K562 (cell line): ENCODE data around the gene TBC1D12. TPM values are rescaled to one million over a fixed set of nuclear protein-coding genes. Genes with fewer than 3 reads are reported as not detected.

Experiments
- ATAC-seq: fragments of 200-7000 bp; cut with Tn5 transposase; 3 replicates; pipeline ENCODE4 v1.9.1; 2020; ENCODE audit warnings: moderate library complexity
- BruUV-seq: library from RNA; stranded (reverse); fragments of 400-500 nt; replicated peaks from 2 replicates; lab custom pipeline; 2021; lab: Mats Ljungman, UMichigan
- CTCF ChIA-PET: fragments of 300-600 bp; formaldehyde crosslinking; extraction: SDS; loops from one replicate; lab custom pipeline; 2021; ENCODE audit warnings: low intra/inter-chr PET ratio; lab: Yijun Ruan, JAX
- POLR2A ChIA-PET: fragments of 300-600, 350-650 bp; sonication (Branson Sonifier 250); formaldehyde crosslinking; extraction: SDS; loops from one replicate; lab custom pipeline; 2021; ENCODE audit warnings: antibody characterized with exemption, inconsistent platforms; lab: Yijun Ruan, JAX
- DNase-seq, 4 experiments: peaks; one replicate each; pipeline versions ENCODE4 v3.0.0 to v3.0.0-alpha.2; 2011 to 2018; ENCODE audit warnings: low spot score in 3 of 4, mixed read lengths in 3 of 4; ENCODE audit errors: extremely low read depth in 1 of 4
- FAIRE-seq: peaks from 2 replicates; lab custom pipeline; 2011; peaks lifted over from hg19 to GRCh38; lab: Jason Lieb, UNC
- H2AFZ ChIP-seq: 2 replicates; pipeline ENCODE4 v1.6.0; 2011; ENCODE audit warnings: low read depth, low read length, control low read depth, inconsistent platforms
- H3K27ac ChIP-seq: fragments of 200-600 bp; 3 replicates; pipeline ENCODE4 v1.8.0; 2011; ENCODE audit warnings: low read depth, mild to moderate bottlenecking, control low read depth, inconsistent platforms, low read length, moderate library complexity, mixed read lengths; ENCODE audit errors: extremely low read depth
- H3K27me3 ChIP-seq, 2 experiments: fragments of 300-600 bp in 1 of 2; 2 replicates in 1 of 2; 3 replicates in 1 of 2; pipeline versions ENCODE4 v1.6.0 to v1.8.0; 2011; ENCODE audit warnings: inconsistent platforms in 2 of 2, low read length in 2 of 2, mild to moderate bottlenecking in 1 of 2, mixed read lengths in 1 of 2, moderate library complexity in 1 of 2; ENCODE audit not compliant: control insufficient read depth in 2 of 2, insufficient read depth in 2 of 2
- H3K36me3 ChIP-seq: fragments of 300-600 bp; 3 replicates; pipeline ENCODE4 v1.8.0; 2011; ENCODE audit warnings: mild to moderate bottlenecking, low read length, inconsistent platforms; ENCODE audit not compliant: control insufficient read depth, insufficient read depth
- H3K4me1 ChIP-seq, 2 experiments: fragments of 200-600 bp in 1 of 2; replicated peaks in 1 of 2; 2 replicates in 1 of 2; 3 replicates in 1 of 2; pipeline versions ENCODE4 v1.5.1 to v1.8.0; 2011; ENCODE audit warnings: inconsistent platforms in 2 of 2, low read length in 2 of 2, mild to moderate bottlenecking in 1 of 2, mixed read lengths in 1 of 2, moderate library complexity in 1 of 2; ENCODE audit not compliant: control insufficient read depth in 2 of 2, insufficient read depth in 2 of 2
- H3K4me2 ChIP-seq: 2 replicates; pipeline ENCODE4 v1.6.1; 2011; ENCODE audit warnings: low read length, control low read depth, inconsistent platforms, mixed read lengths; ENCODE audit not compliant: insufficient read depth
- H3K4me3 ChIP-seq: fragments of 200-600 bp; sonication (generic), shearing (Covaris generic); 2 replicates; pipeline ENCODE4 v1.5.1; 2016; ENCODE audit warnings: control low read depth, inconsistent platforms
- H3K79me2 ChIP-seq: fragments of 200-600 bp; 3 replicates; pipeline ENCODE4 v1.8.0; 2011; ENCODE audit warnings: low read length, inconsistent platforms; ENCODE audit not compliant: control insufficient read depth, insufficient read depth
- H3K9ac ChIP-seq, 2 experiments: 2 replicates each; pipeline versions ENCODE4 v1.6.0 to v1.6.1; 2011; ENCODE audit warnings: low read depth in 2 of 2, low read length in 2 of 2, control low read depth in 1 of 2, inconsistent platforms in 1 of 2, mild to moderate bottlenecking in 1 of 2, mixed read lengths in 1 of 2; ENCODE audit not compliant: insufficient read depth in 1 of 2
- H3K9me1 ChIP-seq: one replicate; pipeline ENCODE4 v1.6.0; 2011; ENCODE audit warnings: inconsistent platforms, mild to moderate bottlenecking, low read length, moderate library complexity; ENCODE audit not compliant: control insufficient read depth, insufficient read depth
- H3K9me3 ChIP-seq: replicated peaks from 2 replicates; pipeline ENCODE4 v1.5.1; 2011; ENCODE audit warnings: low read depth, low read length, inconsistent platforms; ENCODE audit not compliant: control insufficient read depth, insufficient read depth
- H4K20me1 ChIP-seq: replicated peaks from 2 replicates; pipeline ENCODE4 v1.6.1; 2011; ENCODE audit warnings: low read length, inconsistent platforms, mixed read lengths; ENCODE audit not compliant: control insufficient read depth, insufficient read depth
- ARNT ChIP-seq, 2 experiments: fragments of 450-650 bp; IDR thresholded peaks; 2 replicates each; pipeline ENCODE4 v1.6.1; 2016; ENCODE audit warnings: mild to moderate bottlenecking in 1 of 2
- CREBBP ChIP-seq: IDR thresholded peaks from one replicate; pipeline ENCODE4 v1.6.1; 2012; ENCODE audit warnings: low read depth, mild to moderate bottlenecking, control low read depth, inconsistent platforms, low read length
- GABPB1 ChIP-seq: sonication (generic); formaldehyde crosslinking; IDR thresholded peaks from 2 replicates; pipeline ENCODE4 v1.8.0; 2022; ENCODE audit warnings: mild to moderate bottlenecking, missing genetic modification reagents
- HNRNPLL ChIP-seq: fragments of 200-400 bp; formaldehyde crosslinking; IDR thresholded peaks from 2 replicates; pipeline ENCODE4 v1.6.1; 2017; ENCODE audit warnings: low read length, low read depth, mild to moderate bottlenecking; ENCODE audit not compliant: poor library complexity, severe bottlenecking
- NFYB ChIP-seq: IDR thresholded peaks from 2 replicates; pipeline ENCODE4 v1.6.1; 2011; ENCODE audit warnings: mild to moderate bottlenecking, moderate library complexity; ENCODE audit not compliant: insufficient read length; ENCODE audit errors: extremely low read depth
- TFAP4 ChIP-seq: sonication (generic); formaldehyde crosslinking; IDR thresholded peaks from 2 replicates; pipeline ENCODE4 v1.8.0; 2022; ENCODE audit warnings: missing genetic modification reagents, mild to moderate bottlenecking, moderate library complexity, borderline replicate concordance
- ZEB2 ChIP-seq: fragments of 450-650 bp; IDR thresholded peaks from 2 replicates; pipeline ENCODE4 v1.6.1; 2016
- ZFP1 ChIP-seq: fragments of 450-650 bp; formaldehyde crosslinking; IDR thresholded peaks from 2 replicates; pipeline ENCODE4 v1.4.0; 2020; ENCODE audit warnings: mild to moderate bottlenecking, mixed read lengths
- ZNF584 ChIP-seq: fragments of 200-800 bp; sonication (Bioruptor generic); IDR thresholded peaks from 2 replicates; pipeline ENCODE4 v1.6.1; 2016; ENCODE audit warnings: low read depth, mild to moderate bottlenecking, missing genetic modification characterization, missing compliant biosample characterization
- WGBS: fragments of 100-300 bp; shearing (Covaris generic); methylation state at CpG from one replicate; pipeline ENCODE4 v1.1.6; 2016; ENCODE audit warnings: low coverage, mixed read lengths; ENCODE audit not compliant: insufficient coverage; ENCODE audit errors: missing lambda C conversion rate; 5-methylcytosine and 5-hydroxymethylcytosine counted together
- in situ Hi-C: fragments of 300-500 bp; cut with MboI; formaldehyde crosslinking; loops from 4 replicates; pipeline ENCODE4 v1.15.0; 2018; ENCODE audit warnings: inconsistent platforms, mixed read lengths
- intact Hi-C: fragments of 100-400 bp; cut with micrococcal nuclease; formaldehyde crosslinking; loops from 2 replicates; pipeline ENCODE4 v1.14.2; 2022
- polyA plus RNA-seq, 8 experiments: library from polyadenylated mRNA; depleted of rRNA in 4 of 8; stranded (reverse) in 5 of 8; unstranded in 3 of 8; fragments of >200 nt; fragmentation: Nextera tagmentation in 2 of 8; fragmentation: Illumina TruSeq in 1 of 8; extraction: Ambion mirVana in 2 of 8; extraction: Trizol in 1 of 8; gene quantifications; 2 replicates each; pipeline versions ENCODE4 v1.2.1 to v1.2.3, GENCODE V29; 2011 to 2014; ENCODE audit warnings: inconsistent platforms in 1 of 8, missing spikeins in 1 of 8
- total RNA-seq, 7 experiments: library from RNA; depleted of rRNA in 6 of 7; stranded (reverse); fragments of >200 nt in 6 of 7; fragmentation: Illumina TruSeq in 2 of 7; extraction: Trizol in 2 of 7; gene quantifications; 2 replicates each; pipeline versions ENCODE4 v1.2.1 to v1.2.3, GENCODE V29; 2011 to 2021; ENCODE audit warnings: low replicate concordance in 1 of 7
- TF ChIP-seq, protein P1 (sequence below): fragments of 450-650 bp; IDR thresholded peaks from 2 replicates; pipeline ENCODE4 v1.6.1; 2018; ENCODE audit warnings: mild to moderate bottlenecking, low read depth; ENCODE audit not compliant: partially characterized antibody
- TF ChIP-seq, protein P2 (sequence below): fragments of 250-450 bp; sonication (Bioruptor Pico); IDR thresholded peaks from 2 replicates; pipeline ENCODE4 v1.5.0; 2021
- TF ChIP-seq, protein P3 (sequence below), 2 experiments: fragments of 450-650 bp in 1 of 2; sonication (generic) in 1 of 2; formaldehyde crosslinking in 1 of 2; IDR thresholded peaks in 1 of 2; conservative IDR thresholded peaks in 1 of 2; 2 replicates each; pipeline versions ENCODE4 v1.6.1 to v1.8.1; 2016 to 2023; ENCODE audit warnings: mild to moderate bottlenecking in 2 of 2, moderate library complexity in 2 of 2, inconsistent platforms in 1 of 2, missing genetic modification reagents in 1 of 2
- TF ChIP-seq, protein P4 (sequence below): fragments of 450-650 bp; formaldehyde crosslinking; IDR thresholded peaks from 2 replicates; pipeline ENCODE4 v1.4.0; 2022; ENCODE audit warnings: missing genetic modification characterization

Gene TBC1D12
- total and polyA plus RNA-seq, 9 of the 15 experiments (the other 6 are each of a cell fraction or from before 2014, with no cell fraction given): 2.1 to 6.7 (median 3.9) TPM

DNA sequence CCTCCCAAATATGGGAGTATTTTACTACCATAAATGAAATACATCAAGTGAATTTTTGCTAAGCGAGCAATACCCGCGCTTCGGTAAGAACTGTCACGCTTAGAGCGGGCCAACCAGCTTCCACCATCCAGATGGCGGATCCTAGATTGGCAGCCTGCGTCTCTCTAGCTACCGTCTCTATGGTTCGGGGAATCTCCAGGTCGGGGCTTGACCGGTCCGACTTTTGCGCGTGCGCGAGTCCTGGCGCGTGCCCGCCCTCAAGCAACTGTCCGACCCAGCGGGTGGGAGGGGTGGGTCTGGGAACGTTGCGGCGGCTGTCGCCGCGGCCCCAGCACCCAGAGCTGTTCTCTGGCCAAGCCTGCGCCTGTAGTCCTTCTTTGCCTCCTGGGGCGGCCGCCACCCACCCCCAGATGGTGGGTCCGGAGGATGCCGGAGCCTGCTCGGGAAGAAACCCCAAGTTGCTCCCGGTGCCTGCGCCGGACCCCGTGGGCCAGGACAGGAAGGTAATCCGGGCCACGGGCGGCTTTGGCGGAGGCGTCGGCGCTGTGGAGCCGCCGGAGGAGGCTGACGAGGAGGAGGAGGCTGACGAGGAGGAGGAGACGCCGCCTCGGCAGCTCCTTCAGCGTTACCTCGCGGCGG, at the start of gene TBC1D12 (continued):
- TF ChIP-seq NFYB (no peak), HNRNPLL (peak; percentile 73), TFAP4 (CRISPR knock-in tag) (peak; percentile 68), GABPB1 (CRISPR knock-in tag) (peak; percentile 39; the same call in 1 of the 2 replicates)
- TF ChIP-seq, protein P1, sequence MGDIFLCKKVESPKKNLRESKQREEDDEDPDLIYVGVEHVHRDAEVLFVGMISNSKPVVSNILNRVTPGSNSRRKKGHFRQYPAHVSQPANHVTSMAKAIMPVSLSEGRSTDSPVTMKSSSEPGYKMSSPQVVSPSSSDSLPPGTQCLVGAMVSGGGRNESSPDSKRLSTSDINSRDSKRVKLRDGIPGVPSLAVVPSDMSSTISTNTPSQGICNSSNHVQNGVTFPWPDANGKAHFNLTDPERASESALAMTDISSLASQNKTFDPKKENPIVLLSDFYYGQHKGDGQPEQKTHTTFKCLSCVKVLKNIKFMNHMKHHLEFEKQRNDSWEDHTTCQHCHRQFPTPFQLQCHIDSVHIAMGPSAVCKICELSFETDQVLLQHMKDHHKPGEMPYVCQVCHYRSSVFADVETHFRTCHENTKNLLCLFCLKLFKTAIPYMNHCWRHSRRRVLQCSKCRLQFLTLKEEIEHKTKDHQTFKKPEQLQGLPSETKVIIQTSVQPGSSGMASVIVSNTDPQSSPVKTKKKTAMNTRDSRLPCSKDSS: no peak

DNA sequence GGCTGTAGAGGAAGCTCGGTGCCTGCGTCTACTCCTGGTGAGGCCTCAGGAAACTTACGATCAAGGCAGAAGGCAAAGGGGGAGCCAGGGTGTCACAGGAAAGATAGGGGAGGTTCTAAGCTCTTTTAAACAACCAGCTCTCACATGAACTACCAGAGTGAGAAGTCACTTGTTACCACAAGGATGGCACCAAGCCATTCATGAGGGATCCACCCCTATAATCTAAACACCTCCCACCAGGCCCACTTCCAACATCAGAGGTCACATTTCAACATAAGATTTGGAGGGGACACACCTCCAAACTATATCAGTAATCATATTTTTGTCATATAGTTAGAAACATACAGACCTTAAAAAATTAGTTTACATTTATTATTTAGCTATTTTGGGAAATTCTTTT, 49.0 kb upstream of the TBC1D12 start:
- POLR2A ChIA-PET: interaction anchor here (0.5 to 0.8 kb wide), 3 partner anchors 14 to 1156 kb away, joined by 3 read pairs; no protein-coding TSS in a partner anchor
- TF ChIP-seq, protein P2, sequence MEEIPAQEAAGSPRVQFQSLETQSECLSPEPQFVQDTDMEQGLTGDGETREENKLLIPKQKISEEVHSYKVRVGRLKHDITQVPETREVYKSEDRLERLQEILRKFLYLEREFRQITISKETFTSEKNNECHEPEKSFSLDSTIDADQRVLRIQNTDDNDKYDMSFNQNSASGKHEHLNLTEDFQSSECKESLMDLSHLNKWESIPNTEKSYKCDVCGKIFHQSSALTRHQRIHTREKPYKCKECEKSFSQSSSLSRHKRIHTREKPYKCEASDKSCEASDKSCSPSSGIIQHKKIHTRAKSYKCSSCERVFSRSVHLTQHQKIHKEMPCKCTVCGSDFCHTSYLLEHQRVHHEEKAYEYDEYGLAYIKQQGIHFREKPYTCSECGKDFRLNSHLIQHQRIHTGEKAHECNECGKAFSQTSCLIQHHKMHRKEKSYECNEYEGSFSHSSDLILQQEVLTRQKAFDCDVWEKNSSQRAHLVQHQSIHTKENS (CRISPR knock-in tag): no peak
- TF ChIP-seq, protein P3, sequence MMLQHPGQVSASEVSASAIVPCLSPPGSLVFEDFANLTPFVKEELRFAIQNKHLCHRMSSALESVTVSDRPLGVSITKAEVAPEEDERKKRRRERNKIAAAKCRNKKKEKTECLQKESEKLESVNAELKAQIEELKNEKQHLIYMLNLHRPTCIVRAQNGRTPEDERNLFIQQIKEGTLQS (IDR thresholded peaks at IDR 0.05): no peak
- TF ChIP-seq, protein P3 (CRISPR knock-in tag; conservative IDR thresholded peaks at IDR 0.05): no peak
- TF ChIP-seq ZFP1 (CRISPR knock-in tag) (no peak), CREBBP (no peak), ARNT (IDR thresholded peaks at IDR 0.05) (no peak), ZNF584 (no peak), ZEB2 (no peak)
- TF ChIP-seq, protein P4, sequence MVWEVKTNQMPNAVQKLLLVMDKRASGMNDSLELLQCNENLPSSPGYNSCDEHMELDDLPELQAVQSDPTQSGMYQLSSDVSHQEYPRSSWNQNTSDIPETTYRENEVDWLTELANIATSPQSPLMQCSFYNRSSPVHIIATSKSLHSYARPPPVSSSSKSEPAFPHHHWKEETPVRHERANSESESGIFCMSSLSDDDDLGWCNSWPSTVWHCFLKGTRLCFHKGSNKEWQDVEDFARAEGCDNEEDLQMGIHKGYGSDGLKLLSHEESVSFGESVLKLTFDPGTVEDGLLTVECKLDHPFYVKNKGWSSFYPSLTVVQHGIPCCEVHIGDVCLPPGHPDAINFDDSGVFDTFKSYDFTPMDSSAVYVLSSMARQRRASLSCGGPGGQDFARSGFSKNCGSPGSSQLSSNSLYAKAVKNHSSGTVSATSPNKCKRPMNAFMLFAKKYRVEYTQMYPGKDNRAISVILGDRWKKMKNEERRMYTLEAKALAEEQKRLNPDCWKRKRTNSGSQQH (CRISPR knock-in tag): no peak

More for the DNA sequence above, 49.0 kb upstream of the TBC1D12 start:
- no peak for DNase-seq
- Histone ChIP-seq H3K36me3 (peaks cover 89% of the 10 kb centered on the region), H3K4me2 (no peak overlapping the region), H3K4me3 (no peak overlapping the region), H3K27me3 (no peaks in the 10 kb centered on the region), H2AFZ (no peak overlapping the region), H3K9me3 (no peaks in the 10 kb centered on the region), H3K79me2 (no peaks in the 10 kb centered on the region), H4K20me1 (no peaks in the 10 kb centered on the region), H3K4me1 (no peaks in the 10 kb centered on the region), H3K27ac (no peak overlapping the region), H3K9ac (no peak overlapping the region), H3K9me1 (no peaks in the 10 kb centered on the region)
- in situ Hi-C loops (no loop called here), intact Hi-C loops (no loop called here)
- ATAC-seq: no peak
- BruUV-seq: no TSS peak
- no peak for FAIRE-seq
- 94% methylated on average over 3 of the region's 3 CpGs for WGBS
- CTCF ChIA-PET: no interaction called here
